H1 (cell line): ENCODE results near the gene RAPGEF1. TPM values are rescaled to one million over a fixed set of nuclear protein-coding genes. Genes with fewer than 3 reads are reported as not detected.

Source experiments
- CTCF ChIA-PET: fragments of 300-600 bp; sonication (Branson Sonifier 250); formaldehyde crosslinking; loops from one replicate; lab custom pipeline; 2021; ENCODE audit not compliant: partially characterized antibody; lab: Charles Lee
- POLR2A ChIA-PET: fragments of 300-600 bp; sonication (Branson Sonifier 250); formaldehyde crosslinking; loops from one replicate; lab custom pipeline; 2021; ENCODE audit warnings: inconsistent platforms; ENCODE audit not compliant: partially characterized antibody; lab: Charles Lee
- DNase-seq, 2 experiments: peaks; one replicate each; pipeline versions ENCODE4 v3.0.0 to v3.0.0-alpha.2; 2010 to 2022; ENCODE audit warnings: low spot score in 2 of 2, low read depth in 1 of 2, mixed read lengths in 1 of 2
- FAIRE-seq: peaks from 2 replicates; lab custom pipeline; 2011; peaks lifted over from hg19 to GRCh38; lab: Jason Lieb, UNC
- H2AFZ ChIP-seq: 2 replicates; pipeline ENCODE4 v1.8.1; 2012; ENCODE audit warnings: low read length, inconsistent platforms
- H2AK5ac ChIP-seq: 2 replicates; pipeline ENCODE4 v1.6.1; 2013; ENCODE audit warnings: low read depth, low read length
- H2BK120ac ChIP-seq: replicated peaks from 2 replicates; pipeline ENCODE3; 2013; ENCODE audit warnings: low read depth, low read length, inconsistent platforms
- H2BK12ac ChIP-seq: 2 replicates; pipeline ENCODE4 v1.6.1; 2013; ENCODE audit warnings: low read depth, low read length
- H2BK15ac ChIP-seq: 2 replicates; pipeline ENCODE4 v1.6.1; 2013; ENCODE audit warnings: low read length
- H2BK20ac ChIP-seq: 2 replicates; pipeline ENCODE4 v1.6.1; 2013; ENCODE audit warnings: low read length
- H2BK5ac ChIP-seq: 2 replicates; pipeline ENCODE4 v1.6.1; 2013; ENCODE audit warnings: low read depth, low read length
- H3K14ac ChIP-seq: 2 replicates; pipeline ENCODE4 v1.6.1; 2013; ENCODE audit warnings: inconsistent platforms; ENCODE audit not compliant: insufficient read length
- H3K18ac ChIP-seq: 2 replicates; pipeline ENCODE4 v1.6.1; 2013; ENCODE audit warnings: low read length; ENCODE audit errors: extremely low read depth
- H3K23ac ChIP-seq: 2 replicates; pipeline ENCODE4 v1.6.1; 2013; ENCODE audit warnings: inconsistent platforms; ENCODE audit not compliant: insufficient read length
- H3K23me2 ChIP-seq: 2 replicates; pipeline ENCODE4 v1.6.1; 2013; ENCODE audit warnings: low read depth, low read length
- H3K27ac ChIP-seq: 2 replicates; pipeline ENCODE4 v1.6.1; 2011; ENCODE audit warnings: low read depth, low read length, inconsistent platforms
- H3K27me3 ChIP-seq, 4 experiments: replicated peaks in 1 of 4; 1 replicate in 1 of 4; 2 replicates in 3 of 4; pipeline versions ENCODE4 v1.6.1 to v1.8.1; 2011 to 2013; ENCODE audit warnings: low read length in 3 of 4, mild to moderate bottlenecking in 3 of 4, inconsistent platforms in 2 of 4, mixed read lengths in 2 of 4, moderate library complexity in 1 of 4; ENCODE audit not compliant: control insufficient read depth in 3 of 4, insufficient read depth in 3 of 4; ENCODE audit errors: extremely low read depth in 1 of 4
- H3K36me3 ChIP-seq, 4 experiments: 2 replicates each; pipeline versions ENCODE4 v1.6.1 to v1.8.1; 2011 to 2013; ENCODE audit warnings: mild to moderate bottlenecking in 4 of 4, low read length in 3 of 4, moderate library complexity in 2 of 4, control low read depth in 1 of 4, inconsistent platforms in 1 of 4; ENCODE audit not compliant: insufficient read depth in 4 of 4, control insufficient read depth in 2 of 4
- H3K4ac ChIP-seq: replicated peaks from 2 replicates; pipeline ENCODE3; 2013; ENCODE audit warnings: low read length, low read depth, mixed read lengths, inconsistent platforms; ENCODE audit not compliant: insufficient read length
- H3K4me1 ChIP-seq, 4 experiments: replicated peaks in 1 of 4; 1 replicate in 1 of 4; 2 replicates in 3 of 4; pipeline versions ENCODE4 v1.6.1 to v1.8.1; 2011 to 2013; ENCODE audit warnings: low read length in 3 of 4, inconsistent platforms in 2 of 4, mixed read lengths in 1 of 4; ENCODE audit not compliant: insufficient read depth in 4 of 4, control insufficient read depth in 3 of 4
- H3K4me2 ChIP-seq, 2 experiments: 2 replicates each; pipeline versions ENCODE4 v1.6.1 to v1.8.1; 2011 to 2013; ENCODE audit warnings: low read depth in 2 of 2, low read length in 2 of 2, control low read depth in 1 of 2, inconsistent platforms in 1 of 2, mild to moderate bottlenecking in 1 of 2; ENCODE audit not compliant: insufficient read depth in 1 of 2
- H3K4me3 ChIP-seq, 4 experiments: fragments of 200-600, 300-600 bp in 1 of 4; sonication (generic), shearing (Covaris generic), sonication (Bioruptor Twin) in 1 of 4; 2 replicates each; pipeline versions ENCODE4 v1.5.1 to v1.8.1; 2011 to 2016; ENCODE audit warnings: low read length in 4 of 4, low read depth in 3 of 4, control low read depth in 2 of 4, inconsistent platforms in 2 of 4, mild to moderate bottlenecking in 2 of 4, mixed read lengths in 1 of 4, moderate library complexity in 1 of 4; ENCODE audit not compliant: insufficient read depth in 2 of 4; ENCODE audit errors: extremely low read depth in 1 of 4
- H3K56ac ChIP-seq: replicated peaks from 2 replicates; pipeline ENCODE3; 2013; ENCODE audit warnings: low read depth, mild to moderate bottlenecking, mixed read lengths, low read length, inconsistent platforms; ENCODE audit not compliant: insufficient read length
- H3K79me1 ChIP-seq: 2 replicates; pipeline ENCODE4 v1.6.1; 2013; ENCODE audit warnings: low read depth, low read length, control low read depth
- H3K79me2 ChIP-seq, 2 experiments: 2 replicates each; pipeline versions ENCODE4 v1.6.1 to v1.8.1; 2012 to 2013; ENCODE audit warnings: low read length in 2 of 2, mild to moderate bottlenecking in 2 of 2, inconsistent platforms in 1 of 2; ENCODE audit not compliant: insufficient read depth in 2 of 2, control insufficient read depth in 1 of 2
- H3K9ac ChIP-seq, 4 experiments: replicated peaks in 1 of 4; 1 replicate in 1 of 4; 2 replicates in 3 of 4; pipeline versions ENCODE4 v1.6.1 to v1.8.1; 2011 to 2013; ENCODE audit warnings: low read depth in 3 of 4, low read length in 3 of 4, control low read depth in 2 of 4, mild to moderate bottlenecking in 2 of 4, moderate library complexity in 2 of 4, inconsistent platforms in 1 of 4; ENCODE audit errors: extremely low read depth in 1 of 4
- H3K9me3 ChIP-seq, 2 experiments: 2 replicates each; pipeline versions ENCODE4 v1.6.1 to v1.8.1; 2012 to 2013; ENCODE audit warnings: mild to moderate bottlenecking in 2 of 2, moderate library complexity in 2 of 2, control low read depth in 1 of 2, inconsistent platforms in 1 of 2, low read depth in 1 of 2, low read length in 1 of 2, mixed read lengths in 1 of 2; ENCODE audit not compliant: insufficient read depth in 2 of 2
- H4K20me1 ChIP-seq, 2 experiments: replicated peaks in 1 of 2; 2 replicates each; pipeline versions ENCODE3 to v1.8.1; 2011 to 2013; ENCODE audit warnings: inconsistent platforms in 2 of 2, low read length in 2 of 2, mild to moderate bottlenecking in 1 of 2; ENCODE audit not compliant: insufficient read depth in 2 of 2, control insufficient read depth in 1 of 2
- H4K5ac ChIP-seq: 2 replicates; pipeline ENCODE4 v1.6.1; 2013; ENCODE audit warnings: low read length, low read depth, mixed read lengths, inconsistent platforms; ENCODE audit not compliant: insufficient read length
- H4K8ac ChIP-seq: 2 replicates; pipeline ENCODE4 v1.8.0; 2013; ENCODE audit warnings: mild to moderate bottlenecking, moderate library complexity, low read length, inconsistent platforms; ENCODE audit not compliant: insufficient read depth; ENCODE audit errors: extremely low read depth
- H4K91ac ChIP-seq: replicated peaks from 2 replicates; pipeline ENCODE3; 2013; ENCODE audit warnings: low read length, mixed read lengths, inconsistent platforms; ENCODE audit not compliant: insufficient read length
- JUND ChIP-seq: IDR thresholded peaks from 2 replicates; pipeline ENCODE4 v1.6.1; 2011; ENCODE audit warnings: mild to moderate bottlenecking, improper control_type of control experiment, low read length
- NANOG ChIP-seq: IDR thresholded peaks from 2 replicates; pipeline ENCODE4 v1.6.1; 2011; ENCODE audit warnings: low read length, low read depth, mild to moderate bottlenecking, inconsistent platforms; ENCODE audit not compliant: insufficient read depth, poor library complexity, severe bottlenecking
- POLR2AphosphoS5 ChIP-seq: IDR thresholded peaks from 2 replicates; pipeline ENCODE4 v1.6.1; 2011; ENCODE audit warnings: low read depth, low read length
- YY1 ChIP-seq: IDR thresholded peaks from 2 replicates; pipeline ENCODE4 v1.6.1; 2011; ENCODE audit warnings: low read depth, mild to moderate bottlenecking, low read length
- ZNF274 ChIP-seq: IDR thresholded peaks from 2 replicates; pipeline ENCODE4 v1.7.0; 2012; ENCODE audit warnings: low read length, borderline replicate concordance; ENCODE audit errors: extremely low read depth
- WGBS, 2 experiments: shearing (Covaris generic) in 1 of 2; methylation state at CpG; one replicate each; pipeline versions ENCODE4 v1.1.6 to v1.1.7; 2013 to 2015; ENCODE audit warnings: low lambda C conversion rate in 2 of 2, mixed read lengths in 2 of 2, inconsistent platforms in 1 of 2, low coverage in 1 of 2, missing lambda C conversion rate in 1 of 2; ENCODE audit not compliant: insufficient replicate concordance in 2 of 2, insufficient coverage in 1 of 2, insufficient read length in 1 of 2; ENCODE audit errors: extremely low coverage in 1 of 2, missing lambda C conversion rate in 1 of 2; 5-methylcytosine and 5-hydroxymethylcytosine counted together
- polyA plus RNA-seq, 7 experiments: library from polyadenylated mRNA; depleted of rRNA in 3 of 7; stranded (reverse) in 5 of 7; unstranded in 2 of 7; fragments of >200 nt in 5 of 7; fragments of 200-250 nt in 2 of 7; gene quantifications; 1 replicate in 5 of 7; 2 replicates in 1 of 7; 4 replicates in 1 of 7; pipeline versions ENCODE4 v1.2.1 to v1.2.3, GENCODE V29; 2011 to 2013; ENCODE audit warnings: missing spikeins in 2 of 7, mixed read lengths in 2 of 7
- total RNA-seq: library from RNA; stranded (reverse); fragmentation: NEBNext Ultra II Directional; extraction: Animal tissue kit (Norgen Biotek cat#: 25700); gene quantifications from 2 replicates; pipeline ENCODE4 v1.2.1, GENCODE V29; 2021

Gene RAPGEF1
- total and polyA plus RNA-seq, 2 of the 8 experiments (the other 6 are each of a cell fraction or from before 2014, with no cell fraction given), result 29.7 to 78.9 TPM

DNA sequence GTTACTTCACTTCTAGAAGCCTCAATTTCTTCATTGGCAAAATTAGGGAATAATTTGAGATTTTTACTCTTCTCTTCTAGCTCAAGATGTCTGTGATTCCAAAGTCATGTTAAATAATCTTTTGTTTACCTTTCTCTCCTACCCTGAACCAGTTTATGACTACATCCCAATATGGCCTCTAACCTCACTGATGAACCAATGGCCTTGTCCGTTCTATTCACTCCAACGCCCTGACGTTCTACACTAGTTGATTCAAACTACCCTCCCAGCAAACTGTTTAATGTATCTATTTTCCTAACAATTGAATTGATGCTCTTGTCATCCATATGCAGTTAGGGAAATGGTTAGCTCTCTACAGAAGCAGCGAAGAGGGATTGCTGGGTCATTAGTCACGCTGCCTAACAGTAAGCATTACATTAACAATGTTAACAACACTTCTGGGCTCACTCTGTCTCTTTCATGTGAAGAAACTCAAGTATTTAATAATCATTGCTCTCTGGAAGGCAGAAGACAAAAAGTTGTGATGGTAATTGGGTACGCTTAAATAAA, 38.0 kb downstream of the RAPGEF1 start:
- no peak for FAIRE-seq
- no peak overlapping the region for H3K23ac ChIP-seq
- H3K4me2 ChIP-seq, result peak overlapping the region in 1 of 2 experiments; percentile 23; a peak in 1 of 4 replicates
- 27% methylated on average over 6 of the region's 6 CpGs; no CpG with 5 or more reads in 1 of the 2 experiments for WGBS, 2 experiments
- no peak overlapping the region for H3K4ac ChIP-seq
- H3K4me1 ChIP-seq, result peaks cover 6 to 36% (median 24%) of the 10 kb centered on the region in 4 experiments
- no peak overlapping the region for H2BK20ac ChIP-seq
- no peaks in the 10 kb centered on the region for H3K23me2 ChIP-seq
- TF ChIP-seq ZNF274 (no peak), JUND (peak; percentile 71; the same call in 1 of the 2 replicates), POLR2AphosphoS5 (no peak), YY1 (0 out of 2 replicates have a peak, but pooled peaks have one; percentile 72), NANOG (peak; percentile 37)
- no peaks in the 10 kb centered on the region for H3K27me3 ChIP-seq
- H3K9me3 ChIP-seq, result no peaks in the 10 kb centered on the region
- peak in 1 of 2 experiments; percentile 70 for DNase-seq
- H2BK120ac ChIP-seq, result no peak overlapping the region
- no peak overlapping the region for H2BK12ac ChIP-seq
- H3K9ac ChIP-seq, result no peak overlapping the region
- peaks cover 0 to 4% of the 10 kb centered on the region in 2 experiments for H4K20me1 ChIP-seq
- CTCF ChIA-PET, result interaction anchor here (0.6 to 1.2 kb wide), 4 partner anchors 21 to 125 kb away, joined by 3 to 4 read pairs (median 4); no protein-coding TSS in a partner anchor
- no peak overlapping the region for H3K18ac ChIP-seq
- H3K56ac ChIP-seq, result no peak overlapping the region
- no peak overlapping the region for H4K5ac ChIP-seq
- no peaks in the 10 kb centered on the region for H3K36me3 ChIP-seq
- H4K91ac ChIP-seq, result no peak overlapping the region
- H3K4me3 ChIP-seq, result no peak overlapping the region
- no peak overlapping the region for H3K14ac ChIP-seq
- H2BK15ac ChIP-seq, result no peak overlapping the region
- H2AFZ ChIP-seq, result no peak overlapping the region
- no peak overlapping the region for H3K27ac ChIP-seq
- POLR2A ChIA-PET, result interaction anchor here (1.0 kb wide), 1 partner anchor 10 kb away, joined by 3 read pairs; no protein-coding TSS in a partner anchor
- peaks cover 3% of the 10 kb centered on the region for H3K79me1 ChIP-seq
- no peak overlapping the region for H2AK5ac ChIP-seq
- peaks cover 0 to 65% of the 10 kb centered on the region in 2 experiments; a peak in 2 of 4 replicates for H3K79me2 ChIP-seq
- H4K8ac ChIP-seq, result no peak overlapping the region
- no peak overlapping the region for H2BK5ac ChIP-seq
